Natural killer cell (primary cell): ENCODE measurements around the gene UNC5B. TPM values are rescaled to one million over a fixed set of nuclear protein-coding genes. Genes with fewer than 3 reads are reported as not detected.

Experiments
- ATAC-seq, 3 donors: fragments of 150-1000 bp in 2 of 3; fragments of 200-7000 bp in 1 of 3; cut with Tn5 transposase; 1 replicate in 1 of 3; 2 replicates in 2 of 3; pipeline ENCODE4 v1.10.0; 2021; ENCODE audit warnings: mild to moderate bottlenecking in 2 of 3, moderate library complexity in 2 of 3
- DNase-seq, 2 donors: peaks; one replicate each; pipeline versions ENCODE4 v3.0.0 to v3.0.0-alpha.2; 2013 to 2021; ENCODE audit warnings: mixed read lengths in 1 of 2
- H3K27ac ChIP-seq: one replicate; pipeline ENCODE4 v1.5.1; 2013; ENCODE audit warnings: mild to moderate bottlenecking, low read length
- H3K27me3 ChIP-seq: one replicate; pipeline ENCODE4 v1.6.1; 2013; ENCODE audit warnings: low read length; ENCODE audit not compliant: control insufficient read depth, insufficient read depth
- H3K36me3 ChIP-seq: one replicate; pipeline ENCODE4 v1.6.1; 2013; ENCODE audit warnings: low read length; ENCODE audit not compliant: control insufficient read depth, insufficient read depth
- H3K4me1 ChIP-seq: one replicate; pipeline ENCODE4 v1.6.1; 2013; ENCODE audit warnings: low read length; ENCODE audit not compliant: control insufficient read depth, insufficient read depth
- H3K4me3 ChIP-seq: one replicate; pipeline ENCODE4 v1.5.1; 2013; ENCODE audit warnings: low read length
- H3K9me3 ChIP-seq: one replicate; pipeline ENCODE4 v1.6.1; 2013; ENCODE audit warnings: low read length; ENCODE audit not compliant: control insufficient read depth, insufficient read depth
- H3K27ac Mint-ChIP-seq, 2 donors: one replicate each; pipeline ENCODE4 v1.8.0; 2022; ENCODE audit warnings: mild to moderate bottlenecking in 2 of 2, mixed read lengths in 2 of 2, moderate library complexity in 1 of 2
- H3K27me3 Mint-ChIP-seq, 2 donors: one replicate each; pipeline ENCODE4 v1.8.0; 2022; ENCODE audit warnings: low read depth in 2 of 2, mixed read lengths in 2 of 2
- H3K36me3 Mint-ChIP-seq: one replicate; pipeline ENCODE4 v1.8.0; 2022; ENCODE audit warnings: mixed read lengths
- H3K4me1 Mint-ChIP-seq, 2 donors: one replicate each; pipeline ENCODE4 v1.8.0; 2022; ENCODE audit warnings: mixed read lengths in 2 of 2
- H3K4me3 Mint-ChIP-seq: one replicate; pipeline ENCODE4 v1.8.0; 2022; ENCODE audit warnings: mild to moderate bottlenecking, moderate library complexity, mixed read lengths
- H3K9me3 Mint-ChIP-seq, 2 donors: one replicate each; pipeline ENCODE4 v1.8.0; 2022; ENCODE audit warnings: mixed read lengths in 2 of 2
- WGBS: methylation state at CpG from one replicate; pipeline ENCODE4 v1.1.7; 2013; ENCODE audit warnings: missing lambda C conversion rate; ENCODE audit not compliant: insufficient coverage; 5-methylcytosine and 5-hydroxymethylcytosine counted together
- intact Hi-C: fragments of 100-400 bp; cut with micrococcal nuclease; formaldehyde crosslinking; loops from one replicate; pipeline ENCODE4 v1.14.2; 2022
- total RNA-seq, 4 donors: library from RNA; stranded (reverse); fragments of 120-200 nt in 1 of 4; gene quantifications; one replicate each; pipeline versions ENCODE4 v1.2.3 to v1.2.4, GENCODE V29; 2013 to 2022
- TF ChIP-seq, protein P1 (sequence below): fragments of 200-600 bp; IDR thresholded peaks from one replicate; pipeline ENCODE4 v1.8.0; 2022; ENCODE audit warnings: antibody characterized with exemption

The UNC5B gene
- under 1 TPM; 0.09 to 0.65 (median 0.09) TPM for total RNA-seq
- 0.02 TPM for total RNA-seq (2013)

DNA sequence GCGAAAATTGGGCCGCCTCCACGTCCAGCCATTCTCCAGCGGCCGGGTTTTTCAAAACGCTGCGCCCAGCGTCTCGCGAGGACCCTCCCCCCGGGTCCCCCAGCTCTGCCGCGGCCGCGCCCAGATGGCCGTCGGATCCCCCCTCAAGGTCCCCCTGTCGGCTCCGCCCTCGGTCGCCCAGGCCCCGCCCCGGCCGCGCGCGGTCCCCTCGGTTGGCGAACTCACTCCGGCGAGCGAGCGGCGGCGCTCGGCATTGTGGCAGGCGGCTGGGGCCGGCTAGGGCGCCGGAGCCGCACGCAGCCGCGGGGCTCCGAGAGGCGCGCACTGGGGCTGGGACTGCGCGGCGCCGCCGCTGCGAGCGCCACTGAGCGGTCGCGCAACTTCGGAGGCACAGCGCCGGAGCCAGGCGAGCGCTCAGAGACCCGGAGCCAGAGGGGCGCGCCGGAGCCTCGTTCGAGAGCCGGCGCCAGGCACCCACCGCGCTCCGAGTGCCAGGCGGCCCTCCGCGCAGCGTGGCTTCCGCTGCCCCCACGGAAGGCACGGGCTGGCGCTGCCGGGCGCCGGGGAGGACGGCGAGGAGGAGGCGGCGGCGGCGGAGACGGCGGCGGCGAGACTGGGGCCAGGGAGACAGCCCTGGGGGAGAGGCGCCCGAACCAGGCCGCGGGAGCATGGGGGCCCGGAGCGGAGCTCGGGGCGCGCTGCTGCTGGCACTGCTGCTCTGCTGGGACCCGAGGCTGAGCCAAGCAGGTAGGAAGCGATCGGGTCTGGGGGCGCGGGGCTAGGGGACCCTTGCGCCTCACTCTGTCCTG lies at the start of gene UNC5B:
Gene UNC5B, plus strand, starts transcription at position 253 of the 809 bp plus-strand sequence. Its CDS starts 416 bp downstream, at position 669.
- H3K36me3 ChIP-seq, result no peaks in the 10 kb centered on the region
- Mint-ChIP-seq H3K27ac (no peak within 1 kb of the TSS), H3K4me3 (peak within 1 kb of the TSS; percentile 71), H3K36me3 (no peaks in the 10 kb centered on the region), H3K4me1 (peaks cover 0 to 4% of the 10 kb centered on the region in 2 donors), H3K27me3 (peaks cover 37 to 64% of the 10 kb centered on the region in 2 donors), H3K9me3 (no peaks in the 10 kb centered on the region)
- ATAC-seq, result peak; percentile 66 to 82 (median 80)
- under 1% methylated on average over 109 of the region's 109 CpGs for WGBS
- no peak within 1 kb of the TSS for H3K4me3 ChIP-seq
- TF ChIP-seq, protein P1, sequence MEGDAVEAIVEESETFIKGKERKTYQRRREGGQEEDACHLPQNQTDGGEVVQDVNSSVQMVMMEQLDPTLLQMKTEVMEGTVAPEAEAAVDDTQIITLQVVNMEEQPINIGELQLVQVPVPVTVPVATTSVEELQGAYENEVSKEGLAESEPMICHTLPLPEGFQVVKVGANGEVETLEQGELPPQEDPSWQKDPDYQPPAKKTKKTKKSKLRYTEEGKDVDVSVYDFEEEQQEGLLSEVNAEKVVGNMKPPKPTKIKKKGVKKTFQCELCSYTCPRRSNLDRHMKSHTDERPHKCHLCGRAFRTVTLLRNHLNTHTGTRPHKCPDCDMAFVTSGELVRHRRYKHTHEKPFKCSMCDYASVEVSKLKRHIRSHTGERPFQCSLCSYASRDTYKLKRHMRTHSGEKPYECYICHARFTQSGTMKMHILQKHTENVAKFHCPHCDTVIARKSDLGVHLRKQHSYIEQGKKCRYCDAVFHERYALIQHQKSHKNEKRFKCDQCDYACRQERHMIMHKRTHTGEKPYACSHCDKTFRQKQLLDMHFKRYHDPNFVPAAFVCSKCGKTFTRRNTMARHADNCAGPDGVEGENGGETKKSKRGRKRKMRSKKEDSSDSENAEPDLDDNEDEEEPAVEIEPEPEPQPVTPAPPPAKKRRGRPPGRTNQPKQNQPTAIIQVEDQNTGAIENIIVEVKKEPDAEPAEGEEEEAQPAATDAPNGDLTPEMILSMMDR, result no peak
- no peak within 1 kb of the TSS for H3K27ac ChIP-seq
- H3K4me1 ChIP-seq, result peaks cover 27% of the 10 kb centered on the region
- intact Hi-C loops, result no loop called here
- DNase-seq, result peak; percentile 21 to 59
- peaks cover 28% of the 10 kb centered on the region for H3K27me3 ChIP-seq
- H3K9me3 ChIP-seq, result no peaks in the 10 kb centered on the region

DNA sequence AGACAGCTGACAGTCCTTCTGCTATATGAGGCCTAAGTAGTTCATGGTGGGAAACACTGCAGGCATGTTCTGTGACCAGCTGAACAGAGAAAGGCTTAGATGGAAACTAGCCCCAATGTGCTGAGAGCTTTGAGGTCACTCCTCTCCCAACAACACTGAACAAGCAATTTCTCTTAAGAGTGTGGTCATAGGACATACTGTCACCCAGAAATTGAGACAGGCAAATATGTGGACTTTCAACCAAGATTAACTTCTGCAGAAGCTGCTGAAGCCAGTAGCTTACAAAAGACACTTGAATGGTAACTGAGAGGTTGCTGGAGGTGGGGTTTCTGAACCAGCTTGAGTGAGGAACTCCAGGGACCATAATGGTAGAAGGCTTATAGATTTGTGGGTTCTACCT lies 38.9 kb upstream of the UNC5B start:
- H3K27me3 Mint-ChIP-seq, result peaks cover 0 to 18% of the 10 kb centered on the region in 2 donors
- Histone ChIP-seq H3K4me1 (no peaks in the 10 kb centered on the region), H3K36me3 (no peaks in the 10 kb centered on the region), H3K9me3 (no peaks in the 10 kb centered on the region), H3K4me3 (no peak overlapping the region), H3K27ac (no peak overlapping the region), H3K27me3 (no peaks in the 10 kb centered on the region)
- intact Hi-C loops, result no loop called here
- no peak overlapping the region for H3K27ac Mint-ChIP-seq
- TF ChIP-seq, protein P1, result no peak
- H3K9me3 Mint-ChIP-seq, result no peaks in the 10 kb centered on the region
- no peaks in the 10 kb centered on the region for H3K4me1 Mint-ChIP-seq
- DNase-seq (no peak), ATAC-seq (no peak)
- no peaks in the 10 kb centered on the region for H3K36me3 Mint-ChIP-seq
- no peak overlapping the region for H3K4me3 Mint-ChIP-seq

DNA sequence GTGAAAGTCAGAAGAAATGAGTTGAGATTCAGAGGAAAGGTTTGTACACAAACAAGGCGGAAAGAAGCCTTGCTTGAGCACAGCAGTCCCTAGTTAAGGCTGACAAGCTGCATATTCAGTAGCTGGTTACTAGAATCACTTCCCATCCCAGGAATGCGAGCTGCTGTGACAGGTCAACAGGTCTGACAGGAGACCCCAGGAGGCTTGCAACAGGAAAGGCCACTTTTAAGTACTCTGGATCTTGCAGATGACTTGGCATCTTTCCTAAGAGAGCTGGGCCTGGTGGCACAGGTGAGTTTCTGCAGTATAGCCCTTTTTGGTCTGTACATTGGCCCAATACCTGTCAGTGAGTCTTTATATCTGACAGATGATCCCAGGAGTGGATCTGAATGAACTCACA lies 35.7 kb upstream of the UNC5B start:
- ATAC-seq (no peak), DNase-seq (no peak)
- Histone ChIP-seq H3K4me1 (no peaks in the 10 kb centered on the region), H3K9me3 (no peaks in the 10 kb centered on the region), H3K27ac (no peak overlapping the region), H3K27me3 (no peaks in the 10 kb centered on the region), H3K4me3 (no peak overlapping the region), H3K36me3 (no peaks in the 10 kb centered on the region)
- Mint-ChIP-seq H3K9me3 (no peaks in the 10 kb centered on the region), H3K27ac (no peak overlapping the region), H3K36me3 (no peaks in the 10 kb centered on the region), H3K4me3 (no peak overlapping the region), H3K27me3 (peaks cover 0 to 12% of the 10 kb centered on the region in 2 donors), H3K4me1 (no peaks in the 10 kb centered on the region)
- TF ChIP-seq, protein P1, result no peak
- 85% methylated on average over 2 of the region's 2 CpGs for WGBS
- intact Hi-C loops, result no loop called here
